Breast epithelium (tissue), 3 donors: ENCODE measurements around the gene MRPL21.

Experiments used
- CTCF ChIP-seq, 3 donors: fragments of 450-650 bp; IDR thresholded peaks; one replicate each; pipeline ENCODE4 v1.5.1; 2016 to 2017; ENCODE audit warnings: antibody characterized with exemption in 3 of 3, mild to moderate bottlenecking in 3 of 3, moderate library complexity in 3 of 3
- POLR2A ChIP-seq: fragments of 450-650 bp; IDR thresholded peaks from one replicate; pipeline ENCODE4 v1.6.1; 2016; ENCODE audit warnings: antibody characterized with exemption, mild to moderate bottlenecking, moderate library complexity

- TF ChIP-seq POLR2A (no peak), CTCF (IDR thresholded peaks at IDR 0.05) (no peak)
Observed at GRCh38 chr11:68904248-68904847, 716 bp upstream of the MRPL21 start.
